ENCODE results near the gene RACGAP1.

DNA sequence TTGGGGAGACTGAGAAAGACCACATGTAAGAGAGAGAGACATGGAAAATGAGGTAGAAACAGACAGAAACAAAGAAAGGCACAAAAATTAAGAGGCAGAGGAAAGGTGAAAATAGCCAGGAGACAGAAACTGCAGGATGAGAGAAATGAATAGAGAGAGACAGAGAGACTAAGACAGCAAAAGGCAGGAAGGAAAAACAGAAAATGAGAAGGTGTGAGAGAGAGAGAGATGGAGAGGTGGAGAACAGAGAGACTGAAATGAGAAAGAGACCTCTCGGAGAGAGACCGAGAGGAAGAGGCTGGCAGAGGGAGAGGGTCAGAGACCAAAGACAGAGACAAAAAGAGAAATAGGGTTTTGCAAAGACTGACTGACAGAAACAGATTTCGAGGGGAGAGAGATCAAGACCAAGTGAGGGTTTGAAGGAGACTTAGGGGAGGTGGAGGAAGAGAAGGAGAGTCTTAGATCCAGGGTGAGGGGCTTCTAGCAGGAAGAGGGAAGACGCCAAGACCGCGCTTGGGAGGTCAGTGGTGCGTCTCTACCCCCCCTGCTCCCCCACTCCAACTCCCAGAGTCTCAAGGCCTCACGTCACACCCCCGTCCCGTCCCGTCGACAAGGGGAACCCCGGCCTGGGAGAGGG is 64.7 kb downstream of the RACGAP1 start:
- TF ChIP-seq, protein P1, sequence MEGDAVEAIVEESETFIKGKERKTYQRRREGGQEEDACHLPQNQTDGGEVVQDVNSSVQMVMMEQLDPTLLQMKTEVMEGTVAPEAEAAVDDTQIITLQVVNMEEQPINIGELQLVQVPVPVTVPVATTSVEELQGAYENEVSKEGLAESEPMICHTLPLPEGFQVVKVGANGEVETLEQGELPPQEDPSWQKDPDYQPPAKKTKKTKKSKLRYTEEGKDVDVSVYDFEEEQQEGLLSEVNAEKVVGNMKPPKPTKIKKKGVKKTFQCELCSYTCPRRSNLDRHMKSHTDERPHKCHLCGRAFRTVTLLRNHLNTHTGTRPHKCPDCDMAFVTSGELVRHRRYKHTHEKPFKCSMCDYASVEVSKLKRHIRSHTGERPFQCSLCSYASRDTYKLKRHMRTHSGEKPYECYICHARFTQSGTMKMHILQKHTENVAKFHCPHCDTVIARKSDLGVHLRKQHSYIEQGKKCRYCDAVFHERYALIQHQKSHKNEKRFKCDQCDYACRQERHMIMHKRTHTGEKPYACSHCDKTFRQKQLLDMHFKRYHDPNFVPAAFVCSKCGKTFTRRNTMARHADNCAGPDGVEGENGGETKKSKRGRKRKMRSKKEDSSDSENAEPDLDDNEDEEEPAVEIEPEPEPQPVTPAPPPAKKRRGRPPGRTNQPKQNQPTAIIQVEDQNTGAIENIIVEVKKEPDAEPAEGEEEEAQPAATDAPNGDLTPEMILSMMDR (IDR thresholded peaks at IDR 0.05), result no peak
- TF ChIP-seq POLR2A (IDR thresholded peaks at IDR 0.05), result no peak
